Activated CD8-positive, alpha-beta T cell treated with anti-CD3 and anti-CD28 coated beads, Interleukin-2, amount 10 ng/mL, durations not matched to agents 7 days and 5 days (primary cell): ENCODE data around the gene ANKRD9. TPM values are rescaled to one million over a fixed set of nuclear protein-coding genes. Genes with fewer than 3 reads are reported as not detected.
A peak's percentile ranks its signal among the peaks of the same experiment; 100 is the strongest.

Experiments
- ATAC-seq: fragments of 150-1000 bp; cut with Tn5 transposase; one replicate; pipeline ENCODE4 v1.10.0; 2021; ENCODE audit warnings: moderate library complexity
- CTCF ChIA-PET: fragments of 350-600 bp; sonication (Branson Sonifier 250); formaldehyde crosslinking; loops from one replicate; lab custom pipeline; 2021; ENCODE audit warnings: antibody characterized with exemption; lab: Charles Lee
- POLR2A ChIA-PET: fragments of 350-600 bp; sonication (Branson Sonifier 250); formaldehyde crosslinking; loops from one replicate; lab custom pipeline; 2021; ENCODE audit warnings: antibody characterized with exemption; lab: Charles Lee
- DNase-seq: peaks from one replicate; pipeline ENCODE4 v3.0.0-alpha.2; 2020
- H3K27ac Mint-ChIP-seq: one replicate; pipeline ENCODE4 v1.8.0; 2021; ENCODE audit warnings: mild to moderate bottlenecking, mixed read lengths
- H3K27me3 Mint-ChIP-seq: one replicate; pipeline ENCODE4 v1.8.0; 2021; ENCODE audit warnings: low read depth, mixed read lengths
- H3K36me3 Mint-ChIP-seq: one replicate; pipeline ENCODE4 v1.8.0; 2021; ENCODE audit warnings: low read depth, mixed read lengths
- H3K4me1 Mint-ChIP-seq: one replicate; pipeline ENCODE4 v1.8.0; 2021; ENCODE audit warnings: low read depth, mixed read lengths
- H3K4me3 Mint-ChIP-seq: one replicate; pipeline ENCODE4 v1.8.0; 2021; ENCODE audit warnings: mild to moderate bottlenecking, mixed read lengths
- H3K9me3 Mint-ChIP-seq: one replicate; pipeline ENCODE4 v1.8.0; 2022; ENCODE audit warnings: mixed read lengths; ENCODE audit not compliant: insufficient read depth
- total RNA-seq, 2 experiments: library from RNA; stranded (reverse); gene quantifications; one replicate each; pipeline ENCODE4 v1.2.3, GENCODE V29; 2021

ANKRD9 gene
- total RNA-seq, 2 experiments from 2014 or later = 9.7 to 10.0 TPM

DNA sequence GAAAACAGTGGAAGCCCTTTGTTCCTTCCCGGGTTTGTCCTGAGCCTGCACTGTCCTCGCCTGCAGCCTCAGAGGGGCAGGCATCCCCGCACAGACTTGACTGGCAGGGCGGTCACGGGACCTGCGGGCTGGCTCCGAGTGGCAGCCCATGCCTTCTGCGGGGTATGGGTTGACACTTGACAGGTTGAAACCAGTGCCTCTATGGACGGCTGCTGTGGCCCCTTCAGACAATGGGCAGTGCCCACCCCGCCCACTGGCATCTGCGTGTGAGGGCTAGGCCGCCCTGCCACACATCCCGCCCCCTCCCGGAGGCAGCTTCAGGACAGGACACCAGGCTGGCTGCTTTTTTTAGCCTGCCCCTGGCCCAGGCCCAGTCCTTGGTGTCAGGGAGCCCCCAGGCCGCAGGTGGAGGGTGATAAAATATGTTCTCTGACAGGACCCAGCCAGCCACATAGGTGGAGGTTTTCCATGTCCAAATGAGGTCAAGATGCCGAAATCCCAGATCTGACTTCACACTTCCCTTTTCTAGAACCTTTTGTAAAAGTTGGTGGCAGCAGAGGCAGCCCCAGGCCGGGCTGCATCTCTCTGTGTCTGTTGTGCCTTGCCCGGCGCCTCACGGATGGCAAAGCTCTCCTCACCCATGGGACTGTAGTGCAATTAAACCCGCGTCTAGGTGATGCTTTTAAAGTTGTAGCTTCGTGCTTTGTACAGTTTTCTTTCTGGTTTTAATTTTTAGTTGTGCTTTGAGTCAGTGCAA is 10.0 kb downstream of the ANKRD9 start:
- peak overlapping the region; percentile 39 for H3K27ac Mint-ChIP-seq
- DNase-seq (no peak), ATAC-seq (no peak)
- H3K9me3 Mint-ChIP-seq = no peaks in the 10 kb centered on the region
- ChIA-PET CTCF (interaction anchor here (1.0 to 1.2 kb wide), 2 partner anchors 10 to 25 kb away, joined by 4 read pairs; partner anchors contain the start of gene ANKRD9), POLR2A (no interaction called here)
- H3K4me1 Mint-ChIP-seq = peaks cover 20% of the 10 kb centered on the region
- peaks cover 5% of the 10 kb centered on the region for H3K36me3 Mint-ChIP-seq
- H3K27me3 Mint-ChIP-seq = no peaks in the 10 kb centered on the region
- H3K4me3 Mint-ChIP-seq = no peak overlapping the region

DNA sequence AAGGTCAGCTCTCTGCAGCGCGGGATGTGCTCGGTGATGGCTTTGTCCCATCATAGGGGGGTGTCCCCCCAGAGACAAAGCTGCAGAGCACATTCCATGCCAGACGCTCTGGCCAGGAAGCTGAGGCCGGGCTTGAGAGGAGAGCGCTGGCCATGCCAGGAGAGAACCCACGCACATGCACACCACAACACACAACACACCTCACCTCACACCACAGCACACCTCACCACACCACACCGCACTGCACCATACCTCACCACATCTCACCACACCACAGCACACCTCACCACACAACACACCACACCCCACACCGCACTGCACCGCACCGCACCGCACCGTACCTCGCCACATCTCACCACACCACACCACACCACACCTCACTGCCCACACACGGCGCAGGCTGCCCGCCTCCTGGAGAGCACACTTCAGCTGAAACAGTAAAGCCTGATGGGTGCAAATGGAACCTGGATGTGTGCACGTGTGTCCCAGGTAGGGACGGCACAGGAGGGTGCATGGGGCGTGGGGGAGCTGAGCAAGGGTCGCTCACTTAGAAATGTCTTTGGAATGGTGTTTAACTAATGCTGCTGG is 10.8 kb downstream of the ANKRD9 start:
- no peak overlapping the region for H3K27ac Mint-ChIP-seq
- CTCF ChIA-PET = no interaction called here
- ATAC-seq = no peak

DNA sequence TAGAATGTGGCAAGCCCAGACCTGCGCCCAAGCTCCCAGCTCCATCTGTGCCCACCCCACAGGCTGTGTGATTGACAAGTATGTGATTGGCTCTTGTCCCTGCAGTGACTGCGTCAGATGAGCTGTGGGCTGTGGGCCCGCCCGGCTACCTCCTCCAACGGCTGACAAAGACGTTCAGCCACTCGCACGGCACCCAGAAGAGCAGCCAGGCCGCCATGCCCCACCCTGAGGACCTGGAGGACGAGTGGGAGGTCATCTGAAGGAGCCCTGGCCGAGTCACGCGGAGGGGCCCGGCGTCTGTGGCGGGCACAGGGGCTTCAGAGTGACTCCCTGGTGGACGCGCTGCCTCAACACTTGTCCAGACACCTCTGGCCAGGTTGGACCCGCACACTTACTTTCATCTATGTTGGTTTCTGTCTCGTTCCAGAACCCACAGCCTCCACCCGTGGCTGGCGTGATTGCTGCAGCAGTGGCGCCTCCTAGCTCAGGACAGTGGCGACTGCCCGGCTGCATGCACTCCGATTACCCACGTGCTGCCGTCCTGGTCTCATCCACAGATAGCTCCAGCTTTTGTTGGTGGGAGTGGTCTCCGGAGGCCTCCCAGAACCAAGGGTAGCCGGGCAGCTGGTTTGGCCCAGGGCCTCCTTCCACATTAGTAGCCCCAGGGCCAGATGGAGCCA is 11.4 kb downstream of the ANKRD9 start:
- Mint-ChIP-seq H3K36me3 (peaks cover 5% of the 10 kb centered on the region), H3K27me3 (no peaks in the 10 kb centered on the region), H3K27ac (no peak overlapping the region), H3K4me1 (peaks cover 20% of the 10 kb centered on the region), H3K9me3 (no peaks in the 10 kb centered on the region), H3K4me3 (no peak overlapping the region)
- ChIA-PET CTCF (no interaction called here), POLR2A (no interaction called here)
- ATAC-seq (no peak), DNase-seq (no peak)

More for the DNA sequence above, 10.8 kb downstream of the ANKRD9 start:
- Mint-ChIP-seq H3K27me3 (no peaks in the 10 kb centered on the region), H3K4me1 (peaks cover 20% of the 10 kb centered on the region), H3K36me3 (peaks cover 5% of the 10 kb centered on the region), H3K4me3 (no peak overlapping the region), H3K9me3 (no peaks in the 10 kb centered on the region)
- POLR2A ChIA-PET = no interaction called here
- DNase-seq = no peak

DNA sequence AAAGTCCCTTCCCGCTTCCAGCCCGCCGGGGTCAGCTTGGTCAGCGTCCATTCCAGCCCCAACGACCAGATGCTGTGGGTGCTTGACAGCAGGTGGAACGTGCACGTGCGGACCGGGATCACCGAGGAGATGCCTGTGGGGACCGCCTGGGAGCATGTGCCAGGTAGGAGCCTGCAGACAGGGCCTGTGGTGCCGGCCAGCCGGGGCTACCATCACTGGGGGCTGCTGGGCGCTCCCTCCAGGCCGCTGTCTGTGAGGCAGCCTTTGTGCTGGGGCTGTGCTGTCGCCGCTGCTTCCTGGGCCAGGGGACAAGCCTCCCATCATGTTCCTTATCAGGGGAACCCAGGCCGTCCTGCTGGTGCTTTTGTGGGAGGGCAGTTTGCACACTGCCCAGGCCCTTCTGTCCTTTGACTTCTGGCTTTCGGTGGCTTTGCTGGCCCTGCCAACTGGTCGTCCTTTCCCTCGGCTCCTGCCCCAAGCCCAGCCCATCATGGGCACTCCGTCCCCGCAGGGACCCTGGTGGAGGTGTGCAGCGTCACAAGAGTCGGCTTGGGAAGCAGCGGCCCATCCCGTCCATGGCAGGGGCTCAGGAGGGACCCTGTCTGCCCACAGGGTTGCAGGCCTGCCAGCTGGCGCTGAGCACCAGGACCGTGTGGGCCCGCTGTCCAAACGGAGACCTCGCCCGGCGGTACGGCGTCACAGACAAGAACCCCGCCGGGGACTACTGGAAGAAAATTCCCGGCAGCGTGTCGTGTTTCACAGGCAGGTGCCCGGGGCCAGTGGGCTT is 12.4 kb downstream of the ANKRD9 start:
- Mint-ChIP-seq H3K27me3 (no peaks in the 10 kb centered on the region), H3K4me1 (peaks cover 20% of the 10 kb centered on the region), H3K27ac (no peak overlapping the region), H3K36me3 (peaks cover 5% of the 10 kb centered on the region), H3K4me3 (no peak overlapping the region), H3K9me3 (no peaks in the 10 kb centered on the region)
- ATAC-seq = no peak
- no peak for DNase-seq
- POLR2A ChIA-PET = no interaction called here
- CTCF ChIA-PET = no interaction called here

DNA sequence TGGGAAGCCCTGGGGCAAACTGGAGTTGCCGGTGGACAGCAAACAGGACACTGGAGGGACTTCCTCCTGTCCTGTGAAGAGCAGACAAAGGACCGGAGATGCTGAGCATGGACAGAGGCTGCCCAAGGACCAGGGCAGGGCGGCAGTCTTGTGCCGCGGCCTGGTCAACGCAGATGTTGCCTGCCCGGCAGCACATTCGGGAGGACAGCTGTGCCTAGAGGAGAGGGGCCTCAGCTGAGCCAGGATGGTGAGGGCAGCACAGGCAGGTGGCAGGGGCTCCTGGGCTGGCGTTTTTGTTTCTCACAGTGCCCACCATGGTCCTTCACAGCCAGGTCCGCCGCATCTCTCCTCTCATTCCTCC is 13.3 kb downstream of the ANKRD9 start:
- ChIA-PET CTCF (no interaction called here), POLR2A (no interaction called here)
- Mint-ChIP-seq H3K27me3 (no peaks in the 10 kb centered on the region), H3K4me3 (no peak overlapping the region), H3K36me3 (peaks cover 5% of the 10 kb centered on the region), H3K9me3 (no peaks in the 10 kb centered on the region), H3K27ac (no peak overlapping the region), H3K4me1 (peaks cover 19% of the 10 kb centered on the region)
- DNase-seq (no peak), ATAC-seq (no peak)

DNA sequence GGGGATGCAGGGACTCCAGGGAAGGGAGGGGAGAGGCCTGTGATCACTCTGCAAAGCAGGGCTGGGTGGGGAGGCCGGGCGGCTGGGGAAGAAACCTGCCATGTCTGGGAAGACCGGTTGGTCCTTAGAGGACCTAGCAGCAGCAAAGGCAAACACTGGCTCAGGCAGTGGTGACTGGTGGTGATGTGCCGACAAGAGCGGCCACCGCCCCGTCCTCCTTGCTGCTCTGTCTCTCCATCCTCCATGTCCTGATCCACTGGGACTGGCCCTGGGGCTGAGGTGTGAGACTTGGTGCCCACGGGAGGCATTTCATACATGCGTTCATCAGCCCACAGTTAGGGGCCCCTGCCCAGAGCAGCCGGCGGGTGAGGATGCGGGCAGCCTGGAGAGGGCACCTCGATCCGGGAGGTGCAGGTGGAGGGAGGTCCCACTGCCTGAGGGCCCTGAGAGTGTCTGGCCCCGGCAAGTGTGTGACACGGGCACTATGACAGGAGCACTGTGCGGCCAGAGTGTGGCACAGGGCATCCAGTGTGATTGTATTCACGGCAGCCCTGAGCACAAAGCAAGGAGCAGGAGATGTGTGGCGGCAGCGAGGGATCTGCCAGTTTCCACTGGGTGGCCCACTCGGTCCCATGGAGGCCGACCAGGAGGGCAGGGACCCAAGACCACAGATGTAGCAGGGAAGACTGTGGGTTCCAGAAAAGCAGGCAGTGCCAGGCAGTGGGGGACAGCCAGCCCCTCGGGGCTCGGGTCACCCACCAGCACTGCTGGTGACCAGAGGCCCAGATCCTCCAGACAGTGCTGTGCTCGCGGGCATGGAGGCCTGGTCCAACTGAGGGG is 13.9 kb downstream of the ANKRD9 start:
- Mint-ChIP-seq H3K27me3 (no peaks in the 10 kb centered on the region), H3K4me3 (no peak overlapping the region), H3K27ac (no peak overlapping the region), H3K9me3 (no peaks in the 10 kb centered on the region), H3K36me3 (peaks cover 5% of the 10 kb centered on the region), H3K4me1 (peaks cover 13% of the 10 kb centered on the region)
- ATAC-seq (no peak), DNase-seq (no peak)
- ChIA-PET POLR2A (no interaction called here), CTCF (no interaction called here)

DNA sequence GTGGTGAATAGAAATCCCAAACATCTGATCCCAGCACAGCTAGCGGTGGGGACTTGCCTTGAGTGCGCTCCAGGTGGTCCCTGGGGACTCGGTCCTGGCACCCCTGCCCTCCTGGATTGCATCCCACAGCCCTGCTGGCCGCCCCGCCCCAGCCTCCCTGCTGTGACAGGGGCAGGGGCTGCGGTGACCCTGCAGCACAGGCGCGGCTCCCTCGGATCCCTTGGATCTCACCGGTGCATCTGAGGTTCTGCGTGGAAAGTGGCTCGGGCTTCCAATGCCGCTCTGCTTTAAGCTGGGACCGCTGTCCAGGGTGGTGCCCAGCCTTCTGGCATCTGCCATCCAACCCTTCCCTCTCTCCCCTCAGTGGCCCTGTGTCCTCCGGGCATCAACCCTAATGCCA is 16.0 kb downstream of the ANKRD9 start:
- H3K27me3 Mint-ChIP-seq = no peaks in the 10 kb centered on the region
- no peak overlapping the region for H3K27ac Mint-ChIP-seq
- H3K4me1 Mint-ChIP-seq = no peaks in the 10 kb centered on the region
- POLR2A ChIA-PET = no interaction called here
- ATAC-seq (no peak), DNase-seq (no peak)
- H3K36me3 Mint-ChIP-seq = no peaks in the 10 kb centered on the region
- H3K9me3 Mint-ChIP-seq = no peaks in the 10 kb centered on the region
- CTCF ChIA-PET = interaction anchor here (1.4 kb wide), 1 partner anchor 55 kb away, joined by 4 read pairs; no protein-coding TSS in a partner anchor
- no peak overlapping the region for H3K4me3 Mint-ChIP-seq

DNA sequence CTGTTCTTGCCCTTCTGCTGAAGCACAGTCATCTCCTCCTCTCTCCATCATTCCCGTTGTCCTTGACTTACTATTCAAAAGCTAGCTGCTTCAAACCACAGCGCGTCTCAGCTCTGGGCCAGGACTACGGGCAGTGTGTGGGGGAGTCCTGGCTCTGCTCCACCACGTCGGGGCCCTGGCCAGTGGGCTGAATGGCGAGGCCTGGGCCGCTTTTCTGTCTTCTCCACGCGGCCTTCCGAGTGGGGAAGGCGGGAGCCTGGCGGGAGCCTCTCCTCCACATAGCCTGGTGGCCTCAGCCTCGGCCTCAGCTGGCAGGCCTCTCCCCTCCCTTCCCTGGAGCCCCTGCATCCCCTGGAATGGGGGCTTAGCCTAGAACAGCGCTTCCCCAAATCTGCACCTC is 16.5 kb downstream of the ANKRD9 start:
- H3K4me1 Mint-ChIP-seq = no peaks in the 10 kb centered on the region
- H3K27ac Mint-ChIP-seq = no peak overlapping the region
- H3K9me3 Mint-ChIP-seq = no peaks in the 10 kb centered on the region
- DNase-seq = no peak
- no peaks in the 10 kb centered on the region for H3K36me3 Mint-ChIP-seq
- ATAC-seq = no peak
- H3K27me3 Mint-ChIP-seq = no peaks in the 10 kb centered on the region
- CTCF ChIA-PET = no interaction called here
- no peak overlapping the region for H3K4me3 Mint-ChIP-seq
- POLR2A ChIA-PET = no interaction called here

DNA sequence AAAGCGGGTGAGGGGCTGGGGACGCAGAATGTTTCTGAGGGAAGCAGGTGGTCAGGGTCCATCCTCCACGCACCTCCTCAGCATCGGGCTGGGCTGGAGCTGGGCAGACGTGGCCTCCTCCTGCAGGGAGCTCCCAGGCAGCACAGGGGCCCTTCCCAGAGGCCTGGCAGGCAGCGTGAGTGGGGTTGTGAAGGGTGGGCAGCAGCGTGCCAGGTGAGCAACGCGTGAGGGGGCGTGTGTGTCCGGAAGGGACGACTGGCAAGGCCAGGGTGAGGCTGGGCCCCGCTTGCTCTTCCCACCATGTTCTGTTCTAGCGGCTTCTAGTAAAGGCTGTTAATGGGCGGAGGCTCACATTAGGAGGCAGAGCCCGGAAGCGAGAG is 17.1 kb downstream of the ANKRD9 start:
- no peaks in the 10 kb centered on the region for H3K27me3 Mint-ChIP-seq
- POLR2A ChIA-PET = no interaction called here

DNA sequence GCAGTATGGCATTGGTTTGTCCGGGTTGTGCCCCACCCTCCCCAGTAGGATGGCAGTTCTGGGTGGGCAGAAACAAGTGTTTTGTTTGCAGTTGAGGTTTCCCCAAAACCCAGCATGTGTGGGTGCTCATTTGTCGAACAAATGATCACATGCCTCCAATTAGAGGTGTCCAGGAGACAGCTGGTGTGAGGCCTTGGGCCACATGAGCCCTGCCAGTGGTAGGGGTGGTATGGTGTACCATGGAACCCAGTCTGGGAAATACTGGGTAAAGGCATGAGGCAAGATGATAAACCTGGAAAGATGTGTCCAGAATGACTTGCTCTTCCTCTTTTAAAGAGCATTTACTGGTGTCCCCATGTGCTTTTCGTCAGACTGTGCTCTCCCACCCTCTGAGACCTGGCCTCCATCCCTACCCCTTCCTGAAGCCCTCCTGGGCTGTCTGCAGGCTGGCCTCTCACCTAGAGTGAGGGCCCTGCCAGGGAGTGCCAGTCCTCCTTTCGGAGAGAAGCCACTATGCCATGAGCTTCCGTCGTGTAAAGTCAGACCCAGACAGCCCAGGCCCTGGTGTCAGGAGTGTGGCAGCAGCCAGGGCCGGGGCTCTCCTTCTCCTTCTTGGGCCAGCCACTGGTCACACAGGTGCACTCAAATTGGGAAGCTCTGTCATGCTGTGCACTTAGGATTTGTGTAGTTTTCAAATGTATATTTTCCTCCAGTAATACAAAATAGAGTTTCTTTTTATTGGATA is 17.6 kb downstream of the ANKRD9 start:
- POLR2A ChIA-PET = no interaction called here
- Mint-ChIP-seq H3K27me3 (no peaks in the 10 kb centered on the region), H3K27ac (no peak overlapping the region), H3K9me3 (no peaks in the 10 kb centered on the region), H3K4me1 (no peaks in the 10 kb centered on the region), H3K4me3 (no peak overlapping the region), H3K36me3 (no peaks in the 10 kb centered on the region)
- ATAC-seq (no peak), DNase-seq (no peak)
- CTCF ChIA-PET = no interaction called here

More for the DNA sequence above, 17.1 kb downstream of the ANKRD9 start:
- CTCF ChIA-PET = no interaction called here
- Mint-ChIP-seq H3K4me3 (no peak overlapping the region), H3K36me3 (no peaks in the 10 kb centered on the region), H3K9me3 (no peaks in the 10 kb centered on the region), H3K4me1 (no peaks in the 10 kb centered on the region), H3K27ac (no peak overlapping the region)
- ATAC-seq (no peak), DNase-seq (no peak)

DNA sequence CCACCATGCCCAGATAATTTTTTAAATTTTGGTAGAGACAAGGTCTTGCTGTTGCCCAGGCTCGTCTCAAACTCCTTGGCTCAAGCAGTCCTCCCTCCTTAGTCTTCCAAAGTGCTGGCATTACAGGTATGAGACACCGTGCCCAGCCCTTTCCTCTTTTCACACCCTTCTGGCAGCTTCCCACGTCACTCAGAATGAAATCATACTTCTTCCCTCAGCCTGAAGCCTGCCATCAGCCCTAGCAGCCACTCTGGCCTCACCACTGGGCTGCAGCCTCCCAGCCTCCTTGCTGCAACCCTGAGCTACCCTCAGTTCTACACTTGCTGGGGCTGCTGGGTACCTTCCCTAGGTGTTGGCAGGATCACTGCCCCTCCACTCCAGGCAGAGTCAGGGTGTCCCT is 18.2 kb downstream of the ANKRD9 start:
- no peak for DNase-seq
- no peak overlapping the region for H3K4me3 Mint-ChIP-seq
- CTCF ChIA-PET = no interaction called here

More for the DNA sequence above, 18.2 kb downstream of the ANKRD9 start:
- Mint-ChIP-seq H3K9me3 (no peaks in the 10 kb centered on the region), H3K27ac (no peak overlapping the region), H3K4me1 (no peaks in the 10 kb centered on the region), H3K36me3 (no peaks in the 10 kb centered on the region), H3K27me3 (no peaks in the 10 kb centered on the region)
- POLR2A ChIA-PET = no interaction called here
- ATAC-seq = no peak
